HepG2 (cell line): ENCODE measurements around the gene DUSP9. TPM values are rescaled to one million over a fixed set of nuclear protein-coding genes. Genes with fewer than 3 reads are reported as not detected.

ENCODE experiments used
- ATF2 ChIP-seq: sonication (generic); formaldehyde crosslinking; IDR thresholded peaks from 2 replicates; pipeline ENCODE4 v1.4.0; 2020; ENCODE audit warnings: missing genetic modification reagents
- CBFB ChIP-seq: sonication (generic); formaldehyde crosslinking; IDR thresholded peaks from 2 replicates; pipeline ENCODE4 v1.4.0; 2020; ENCODE audit warnings: missing genetic modification reagents
- CSRNP1 ChIP-seq: sonication (generic); formaldehyde crosslinking; IDR thresholded peaks from 2 replicates; pipeline ENCODE4 v1.8.1; 2023; ENCODE audit warnings: mild to moderate bottlenecking, missing genetic modification reagents
- DMTF1 ChIP-seq: sonication (generic); formaldehyde crosslinking; IDR thresholded peaks from 2 replicates; pipeline ENCODE4 v1.4.0; 2020; ENCODE audit warnings: mild to moderate bottlenecking, missing genetic modification reagents
- JUNB ChIP-seq: sonication (generic); formaldehyde crosslinking; IDR thresholded peaks from 2 replicates; pipeline ENCODE4 v1.8.0; 2022; ENCODE audit warnings: missing genetic modification reagents, mild to moderate bottlenecking, borderline replicate concordance
- MATR3 ChIP-seq: sonication (generic); formaldehyde crosslinking; IDR thresholded peaks from 2 replicates; pipeline ENCODE4 v1.4.0; 2020; ENCODE audit warnings: missing genetic modification reagents
- PCBP2 ChIP-seq: fragments of 200-400 bp; formaldehyde crosslinking; optimal IDR thresholded peaks from 2 replicates; pipeline ENCODE3; 2018; ENCODE audit warnings: low read length, low read depth; ENCODE audit not compliant: poor library complexity, severe bottlenecking
- POLR2AphosphoS5 ChIP-seq: IDR thresholded peaks from 2 replicates; pipeline ENCODE4 v1.6.1; 2012; ENCODE audit warnings: low read depth, low read length
- ZBTB4 ChIP-seq: sonication (generic); formaldehyde crosslinking; IDR thresholded peaks from 2 replicates; pipeline ENCODE4 v1.4.0; 2020; ENCODE audit warnings: missing genetic modification reagents, mild to moderate bottlenecking, borderline replicate concordance
- ZC3H13 ChIP-seq: sonication (generic); formaldehyde crosslinking; IDR thresholded peaks from 2 replicates; pipeline ENCODE4 v1.8.1; 2023; ENCODE audit warnings: mild to moderate bottlenecking, missing genetic modification reagents, moderate library complexity
- ZKSCAN8 ChIP-seq: IDR thresholded peaks from 2 replicates; pipeline ENCODE4 v1.6.1; 2016; ENCODE audit warnings: borderline replicate concordance, missing genetic modification reagents, missing compliant biosample characterization
- ZNF414 ChIP-seq: sonication (generic); formaldehyde crosslinking; IDR thresholded peaks from 2 replicates; pipeline ENCODE4 v1.5.0; 2020; ENCODE audit warnings: missing genetic modification reagents
- ZNF691 ChIP-seq: sonication (generic); formaldehyde crosslinking; IDR thresholded peaks from 2 replicates; pipeline ENCODE4 v1.4.0; 2020; ENCODE audit warnings: missing genetic modification reagents, low read depth, mild to moderate bottlenecking, borderline replicate concordance
- ZXDC ChIP-seq: sonication (generic); formaldehyde crosslinking; IDR thresholded peaks from 2 replicates; pipeline ENCODE4 v1.5.0; 2020; ENCODE audit warnings: mild to moderate bottlenecking, missing genetic modification reagents
- polyA plus RNA-seq, 8 experiments: library from polyadenylated mRNA; depleted of rRNA in 3 of 8; stranded (reverse) in 7 of 8; unstranded in 1 of 8; fragments of >200 nt; fragmentation: Illumina TruSeq in 4 of 8; extraction: Trizol in 4 of 8; gene quantifications; 2 replicates each; pipeline versions ENCODE4 v1.2.1 to v1.2.3, GENCODE V29; 2011 to 2016; ENCODE audit warnings: low read depth in 4 of 8, missing spikeins in 1 of 8, mixed read lengths in 1 of 8; ENCODE audit not compliant: insufficient read depth in 1 of 8
- total RNA-seq, 5 experiments: library from RNA; depleted of rRNA; stranded (reverse); fragments of >200 nt; fragmentation: Illumina TruSeq; extraction: Trizol; gene quantifications; 2 replicates each; pipeline ENCODE4 v1.2.3, GENCODE V29; 2016; ENCODE audit warnings: low read depth in 1 of 5

The DUSP9 gene
- total and polyA plus RNA-seq, 2 of the 13 experiments (the other 11 are each of a cell fraction or from before 2014, with no cell fraction given): 235 to 435 TPM

- TF ChIP-seq ZKSCAN8 (CRISPR knock-in tag) (no peak), ZXDC (no peak), MATR3 (no peak), ATF2 (CRISPR knock-in tag) (peak; percentile 49; the same call in 1 of the 2 replicates), POLR2AphosphoS5 (peak; percentile 33), ZNF414 (CRISPR knock-in tag) (no peak), CBFB (CRISPR knock-in tag) (peak; percentile 62; the same call in 1 of the 2 replicates), DMTF1 (no peak), ZNF691 (CRISPR knock-in tag) (0 out of 2 replicates have a peak, but pooled peaks have one; percentile 31), JUNB (CRISPR knock-in tag) (no peak), ZC3H13 (CRISPR knock-in tag) (peak; percentile 71), ZBTB4 (no peak), CSRNP1 (CRISPR knock-in tag) (no peak), PCBP2 (no peak)
These were observed at the start of gene DUSP9 (continued) for GRCh38 chrX:153646620-153647373.
